Activated CD8-positive, alpha-beta memory T cell treated with anti-CD3 and anti-CD28 coated beads for 48 hours (primary cell): ENCODE measurements around the gene MAML3.

Experiments used
- DNase-seq, 3 experiments: peaks; one replicate each; pipeline ENCODE4 v3.0.0-alpha.2; 2020; ENCODE audit warnings: low read depth in 2 of 3, low spot score in 2 of 3

MAML3 gene

DNA sequence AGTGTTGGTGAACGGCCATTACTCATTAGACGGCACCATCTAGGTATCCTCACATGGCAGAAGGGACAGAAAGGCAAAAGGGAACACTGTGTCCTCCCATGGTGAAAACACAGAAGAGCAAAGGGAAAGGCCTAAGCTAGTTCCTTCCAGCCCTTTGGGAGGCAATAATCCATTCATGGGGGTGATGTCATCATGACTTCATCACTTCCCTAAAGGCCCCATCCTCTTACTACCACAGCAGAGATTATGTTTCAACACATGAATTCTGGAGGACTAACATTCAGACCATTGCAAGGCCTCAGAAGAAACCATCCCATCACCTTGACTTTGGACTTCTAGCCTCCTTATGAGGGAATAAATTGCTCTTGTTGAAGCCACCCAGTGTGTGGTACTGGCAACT lies 250.1 kb downstream of the MAML3 start:
- no peak for DNase-seq

DNA sequence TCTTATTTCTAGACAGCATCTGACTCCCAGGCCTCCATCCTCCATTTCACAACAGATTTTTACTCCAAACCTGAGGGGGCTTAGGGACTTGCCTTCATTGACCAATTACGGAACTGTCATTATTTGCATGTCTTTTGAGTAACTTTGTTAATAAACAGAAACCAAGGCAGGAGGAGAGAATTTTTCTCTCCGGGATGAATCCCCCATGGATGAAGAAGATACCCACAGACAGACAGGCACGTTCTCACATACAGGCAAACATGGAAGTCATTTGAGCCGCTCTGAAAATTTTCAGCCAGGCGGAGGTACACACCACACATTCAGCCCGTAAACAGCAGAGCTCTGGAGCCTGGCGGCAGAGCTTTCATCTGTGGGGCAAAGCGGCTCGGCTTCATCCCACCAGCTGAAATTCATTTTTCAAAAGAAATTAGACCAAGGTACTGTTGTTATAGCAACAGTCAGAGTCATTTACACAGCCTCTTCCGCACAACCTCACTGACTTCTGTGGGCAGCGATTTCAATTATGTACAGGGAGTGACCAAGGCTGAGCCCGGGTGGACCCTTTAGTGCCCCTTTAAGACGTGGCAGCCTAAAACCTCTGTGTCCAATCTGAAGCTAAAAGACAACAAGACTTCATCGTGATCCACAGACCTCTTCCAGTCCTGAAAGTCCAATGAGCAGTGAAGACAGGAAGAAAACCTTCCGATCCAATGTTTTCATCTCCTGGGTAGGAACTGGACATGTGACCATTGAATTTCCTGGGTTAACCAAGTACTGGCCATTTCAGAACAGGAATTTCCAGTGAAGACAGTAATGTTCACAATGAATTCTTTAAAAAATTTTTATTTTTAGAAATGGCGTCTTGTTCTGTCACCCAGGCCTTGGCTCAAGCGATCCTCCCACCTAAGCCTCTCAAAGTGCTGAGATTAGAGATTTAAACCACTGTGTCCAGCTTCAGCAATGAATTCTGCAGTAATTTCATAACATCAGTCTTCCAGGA lies 251.4 kb downstream of the MAML3 start:
- no peak for DNase-seq

DNA sequence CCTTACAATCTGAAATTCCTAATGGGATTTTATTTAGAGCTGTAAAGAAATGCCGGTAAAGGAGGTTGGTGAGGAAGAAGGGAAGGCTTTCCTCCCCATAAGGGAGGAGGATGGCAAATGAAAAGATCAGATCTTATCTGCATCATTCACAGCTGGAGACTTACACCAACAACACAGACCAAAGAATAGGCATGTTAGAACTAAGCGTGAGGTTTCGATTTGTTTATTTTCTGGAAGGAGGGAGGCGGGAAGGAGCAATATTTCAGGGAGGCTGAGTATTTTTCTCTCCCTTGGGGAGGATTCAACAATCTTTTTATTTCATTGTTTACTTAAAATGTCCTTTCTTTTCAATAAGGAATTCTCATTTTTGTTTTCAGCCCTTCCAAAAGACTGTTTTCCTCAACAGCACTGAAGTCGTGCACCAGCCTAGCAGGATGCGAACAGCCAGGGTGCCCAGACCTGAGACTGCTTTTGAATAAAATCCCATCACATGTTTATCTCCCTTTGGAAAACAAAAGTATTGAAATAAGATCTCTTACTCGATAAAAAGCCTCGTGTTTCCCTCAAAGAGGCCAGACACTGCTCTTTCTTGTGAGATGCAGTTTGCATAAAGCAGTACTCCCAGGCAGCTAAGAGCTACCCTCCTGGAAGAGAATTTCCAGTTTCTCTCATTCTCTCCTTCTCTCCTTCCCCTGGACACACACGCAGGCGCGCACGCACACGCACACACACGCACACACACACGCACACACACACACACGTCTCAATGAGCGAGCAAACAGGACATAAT lies 252.3 kb downstream of the MAML3 start:
- DNase-seq = no peak

- DNase-seq = no peak
Observed at GRCh38 chr4:139900964-139901376, 253.0 kb downstream of the MAML3 start.

DNA sequence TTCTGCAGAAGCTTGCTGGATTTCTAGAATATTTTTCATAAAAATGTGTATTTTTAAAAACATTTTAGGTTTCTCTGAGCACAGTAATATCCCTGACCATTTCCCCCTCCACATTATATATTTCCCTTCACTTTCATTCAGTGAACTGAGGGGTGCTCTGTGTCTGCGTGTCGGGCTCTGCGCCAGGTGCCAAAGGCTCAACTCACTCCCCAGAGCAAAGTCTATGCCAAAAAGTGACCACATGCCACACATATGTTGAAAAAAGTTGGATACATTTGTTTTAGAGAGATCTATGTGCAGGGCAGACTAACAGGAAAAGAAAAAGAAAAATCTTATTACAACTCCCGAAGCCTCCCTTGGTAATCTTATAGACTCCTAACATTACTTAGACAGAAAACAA lies 254.6 kb downstream of the MAML3 start:
- no peak for DNase-seq

GRCh38 chr4:139898293-139898692 lies 255.7 kb downstream of the MAML3 start:
- DNase-seq = no peak

- DNase-seq = no peak
Observed at GRCh38 chr4:139896091-139896604, 257.8 kb downstream of the MAML3 start.

- DNase-seq = no peak
Observed at GRCh38 chr4:139893801-139894200, 260.2 kb downstream of the MAML3 start.

GRCh38 chr4:139892973-139893736 lies 260.8 kb downstream of the MAML3 start:
- no peak for DNase-seq

GRCh38 chr4:139890816-139891215 lies 263.2 kb downstream of the MAML3 start:
- no peak for DNase-seq

- no peak for DNase-seq
Observed at GRCh38 chr4:139889901-139890300, 264.1 kb downstream of the MAML3 start.

DNA sequence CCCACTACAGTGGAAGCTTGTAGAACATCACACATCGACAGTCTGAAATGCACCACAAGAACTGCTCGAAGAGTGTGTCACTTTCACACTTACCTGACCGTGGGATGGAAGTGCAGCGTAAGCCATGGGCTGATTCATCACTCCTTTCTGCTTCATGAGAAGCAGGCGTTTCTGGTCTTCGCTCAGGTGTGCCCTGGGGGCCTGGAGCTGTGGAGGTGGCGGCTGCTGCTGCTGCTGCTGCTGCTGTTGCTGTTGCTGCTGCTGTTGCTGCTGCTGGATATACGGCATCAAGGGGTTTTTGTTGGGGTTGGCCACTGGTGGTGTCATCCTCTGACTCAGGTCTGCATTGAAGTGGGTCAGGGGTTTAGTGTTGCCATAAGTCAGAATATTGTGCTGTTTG lies 264.7 kb downstream of the MAML3 start:
- DNase-seq = no peak

DNA sequence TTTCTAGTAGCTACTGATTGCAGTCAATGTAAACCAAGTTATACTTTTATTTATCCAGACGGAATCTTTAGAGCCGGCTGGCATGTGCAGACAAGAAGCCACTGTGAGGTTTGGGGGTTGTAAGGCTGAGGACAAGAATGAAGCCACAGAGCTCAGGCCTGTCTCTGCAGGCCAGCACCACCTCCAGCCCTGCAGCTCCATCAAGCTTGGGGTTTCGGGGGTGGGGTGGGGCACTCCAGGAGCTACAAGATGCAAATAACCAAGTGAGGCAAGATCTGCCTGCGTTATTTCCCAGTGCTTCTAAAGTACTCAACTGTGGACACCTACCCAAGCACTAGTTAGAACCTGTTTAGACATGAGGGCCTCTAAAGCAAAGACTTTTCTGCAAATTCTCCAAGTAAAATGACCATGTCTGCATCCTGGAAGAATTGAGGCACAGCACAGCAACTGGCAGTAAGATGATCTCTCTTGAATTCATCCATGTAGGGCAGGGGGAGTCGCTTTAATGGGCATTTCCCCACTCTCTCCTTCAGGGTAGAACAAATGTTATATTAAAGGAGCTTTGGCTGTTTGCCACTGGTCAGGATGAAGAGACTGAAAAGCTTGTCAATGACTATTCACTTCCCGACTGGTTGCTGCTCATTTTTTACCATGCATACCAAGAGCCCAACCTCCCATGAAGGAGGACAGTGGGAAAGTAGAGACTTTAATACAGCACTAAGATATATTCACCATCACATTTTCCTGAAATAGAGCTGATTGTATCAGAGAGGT lies 265.8 kb downstream of the MAML3 start:
- DNase-seq = no peak

DNA sequence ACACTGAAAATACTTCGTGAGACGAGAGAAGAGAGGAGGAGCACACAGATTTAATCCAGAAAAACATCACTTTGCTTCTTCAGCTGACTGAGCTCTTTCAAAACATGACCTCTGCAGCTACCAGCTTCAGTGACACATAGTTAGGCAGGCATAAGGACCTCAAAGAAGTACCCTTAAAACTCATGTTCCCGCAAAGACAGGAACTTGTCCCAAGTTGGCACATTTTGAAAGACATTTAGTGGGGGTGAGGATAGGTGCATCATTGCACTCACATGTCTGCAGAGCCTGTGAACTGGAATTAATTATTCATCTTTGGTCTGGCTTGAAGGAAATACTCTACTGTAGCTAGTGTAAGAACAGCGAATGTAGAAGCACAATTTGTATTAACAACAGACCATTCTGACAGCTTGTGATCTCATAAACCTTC lies 266.6 kb downstream of the MAML3 start:
- DNase-seq = no peak

DNA sequence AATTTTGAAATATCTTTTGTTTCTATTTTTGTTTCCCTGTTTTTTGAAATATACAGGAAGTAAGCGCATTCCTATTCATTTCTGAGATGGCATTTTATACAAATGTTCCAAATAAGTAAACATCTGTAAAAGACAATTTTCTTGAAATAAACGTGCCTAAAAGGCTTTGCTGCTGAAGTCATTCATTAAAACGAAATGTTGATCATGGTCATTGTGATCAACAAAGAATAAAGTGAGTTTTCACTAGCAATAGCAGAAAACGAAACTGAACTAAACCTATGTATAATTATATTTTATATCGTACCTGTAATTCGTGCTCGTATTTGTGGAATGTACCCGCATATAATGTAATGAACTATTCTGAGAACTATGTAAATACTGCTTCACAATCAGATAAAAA lies 267.2 kb downstream of the MAML3 start:
- no peak for DNase-seq

GRCh38 chr4:139884438-139884837 lies 269.5 kb downstream of the MAML3 start:
- DNase-seq = no peak

- DNase-seq = no peak
Observed at GRCh38 chr4:139880841-139881240, 273.1 kb downstream of the MAML3 start.

DNA sequence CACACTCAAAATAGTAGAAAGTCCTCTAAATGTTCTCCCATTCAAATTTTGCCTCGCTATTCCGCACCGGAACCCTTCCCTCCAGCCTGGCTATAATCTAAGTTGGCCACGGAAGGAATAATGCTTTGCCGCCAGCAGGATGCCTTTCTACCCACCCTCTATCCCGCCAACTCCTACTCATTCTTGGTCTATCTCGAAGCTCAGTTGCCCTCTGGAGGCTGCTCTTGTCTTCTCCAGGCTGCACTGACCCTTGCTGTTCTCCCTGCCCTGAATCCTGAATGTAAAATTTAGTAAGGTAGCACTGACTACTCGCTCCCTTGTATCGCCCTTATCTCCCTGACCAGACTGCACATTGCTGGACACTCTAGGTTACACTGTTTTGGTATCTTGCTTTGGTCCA lies 275.9 kb downstream of the MAML3 start:
- no peak for DNase-seq

GRCh38 chr4:139876337-139876941 lies 277.5 kb downstream of the MAML3 start:
- no peak for DNase-seq

DNA sequence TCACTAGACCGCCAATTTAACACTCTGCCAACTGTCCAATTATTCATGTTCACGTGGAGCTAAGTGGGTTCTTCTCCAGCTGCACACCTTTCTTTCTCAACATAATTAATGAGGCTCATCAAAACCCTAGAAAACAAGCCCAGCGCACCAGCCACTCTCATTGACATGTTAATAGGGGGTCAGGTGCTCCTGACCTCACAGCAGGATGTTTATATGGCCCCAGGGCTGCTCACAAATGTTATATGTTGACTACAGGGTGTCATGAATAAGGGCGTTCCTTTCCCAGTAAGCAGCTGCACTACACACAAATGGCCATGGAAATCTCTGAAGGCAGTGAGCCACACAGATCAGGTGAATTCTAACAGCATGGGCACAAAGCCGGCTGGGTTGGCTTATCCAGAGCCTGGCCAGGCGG lies 278.6 kb downstream of the MAML3 start:
- no peak for DNase-seq
